Activated gamma-delta T cell (primary cell): ENCODE measurements around the gene THAP8.

Experiments
- DNase-seq: peaks from one replicate; lab custom pipeline; 2025; lab: John Stamatoyannopoulos, UW
- total RNA-seq, 2 donors: gene quantifications; one replicate each; lab custom pipeline; 2026; lab: John Stamatoyannopoulos, UW

The THAP8 gene, protein sequence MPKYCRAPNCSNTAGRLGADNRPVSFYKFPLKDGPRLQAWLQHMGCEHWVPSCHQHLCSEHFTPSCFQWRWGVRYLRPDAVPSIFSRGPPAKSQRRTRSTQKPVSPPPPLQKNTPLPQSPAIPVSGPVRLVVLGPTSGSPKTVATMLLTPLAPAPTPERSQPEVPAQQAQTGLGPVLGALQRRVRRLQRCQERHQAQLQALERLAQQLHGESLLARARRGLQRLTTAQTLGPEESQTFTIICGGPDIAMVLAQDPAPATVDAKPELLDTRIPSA
- 2.7 to 3.5 reads per million in 2 donors for total RNA-seq

DNA sequence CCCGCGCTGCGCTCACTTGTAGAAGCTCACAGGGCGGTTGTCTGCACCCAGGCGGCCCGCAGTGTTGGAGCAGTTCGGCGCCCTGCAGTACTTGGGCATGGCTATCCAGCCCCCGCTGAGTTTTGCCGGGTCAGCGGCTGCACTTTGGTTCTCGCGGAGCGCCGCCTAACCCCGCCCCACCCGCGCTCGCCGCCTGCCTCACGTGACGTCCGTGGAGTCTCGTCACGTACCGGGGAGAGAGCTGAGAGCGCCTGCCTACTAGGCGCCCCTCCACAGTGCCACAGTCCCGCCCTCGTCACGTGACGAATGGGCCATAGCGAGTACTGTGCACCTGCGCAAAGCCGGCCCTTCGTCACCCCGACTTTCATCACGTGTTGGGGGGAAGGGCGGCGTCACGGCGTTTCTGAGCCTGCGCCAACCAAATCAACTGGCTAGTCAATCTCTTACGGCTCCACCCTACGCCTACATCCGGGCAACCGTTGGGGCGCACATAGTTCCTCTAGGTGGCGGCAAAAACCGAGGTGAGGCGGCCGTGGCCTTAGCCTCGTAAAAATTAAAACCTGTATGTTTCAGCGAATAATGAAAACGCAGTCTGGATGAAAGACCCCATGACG lies at the start of gene THAP8:
TSS of gene THAP8 (minus strand) at position 167 of the 614 bp plus-strand sequence. CDS start at position 99, 68 bp downstream.
- DNase-seq = peak; percentile 97

DNA sequence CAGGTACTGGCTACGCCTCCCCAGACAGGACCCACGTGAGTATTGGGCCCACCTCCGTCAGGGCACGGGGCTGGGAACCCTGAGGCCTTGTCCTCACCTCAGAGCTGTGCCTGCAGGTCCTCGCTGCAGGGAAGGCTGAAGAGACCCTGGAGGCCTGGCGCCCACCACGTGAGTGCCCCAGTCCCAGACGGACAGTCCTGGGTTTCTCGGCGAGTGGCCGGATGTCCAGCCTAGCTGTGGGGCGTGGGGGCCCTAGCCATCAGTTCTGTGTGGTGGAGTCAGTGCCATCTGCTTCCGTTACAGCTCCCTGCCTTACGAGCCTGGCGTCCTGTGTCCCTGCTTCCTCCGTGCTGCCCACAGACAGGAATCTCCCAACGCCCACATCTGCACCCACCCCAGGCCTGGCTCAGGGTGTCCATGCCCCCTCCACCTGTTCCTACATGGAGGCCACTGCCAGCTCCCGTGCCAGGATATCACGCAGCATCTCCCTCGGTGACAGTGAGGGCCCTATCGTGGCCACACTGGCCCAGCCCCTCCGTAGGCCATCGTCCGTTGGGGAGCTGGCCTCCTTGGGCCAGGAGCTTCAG lies 49.0 kb upstream of the THAP8 start:
- DNase-seq = no peak

DNA sequence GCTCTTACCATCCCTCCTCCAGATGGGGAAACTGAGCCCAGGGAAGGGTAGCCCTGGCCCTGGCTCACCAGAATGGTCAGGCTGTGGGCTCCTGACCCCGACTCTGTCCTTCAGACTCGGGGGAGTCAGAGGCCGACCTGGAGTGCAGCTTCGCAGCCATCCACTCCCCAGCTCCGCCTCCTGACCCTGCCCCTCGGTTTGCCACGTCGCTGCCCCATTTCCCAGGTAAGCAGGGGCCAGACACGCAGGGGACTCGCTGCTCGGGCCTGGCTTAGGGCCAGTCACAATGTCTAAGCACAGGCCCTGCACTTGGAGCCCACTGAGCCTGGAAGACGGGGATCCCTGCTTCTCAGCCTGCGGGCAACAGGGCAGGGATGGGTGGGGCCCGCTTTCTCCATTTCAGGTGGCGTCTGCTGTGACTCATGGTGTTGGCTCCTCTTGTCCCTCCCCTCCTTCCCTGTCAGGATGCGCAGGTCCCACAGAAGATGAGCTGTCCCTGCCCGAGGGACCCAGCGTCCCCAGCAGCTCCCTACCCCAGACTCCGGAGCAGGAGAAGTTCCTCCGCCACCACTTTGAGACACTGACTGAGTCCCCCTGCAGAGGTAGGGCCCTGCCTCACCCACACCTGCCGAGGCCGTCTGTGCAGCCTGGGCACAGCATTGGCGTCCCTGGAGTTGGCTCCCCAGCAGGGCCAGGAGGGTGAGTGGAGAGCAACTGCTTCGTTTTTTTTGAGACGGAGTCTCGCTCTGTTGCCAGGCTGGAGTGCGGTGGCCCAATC lies 47.7 kb upstream of the THAP8 start:
- no peak for DNase-seq

DNA sequence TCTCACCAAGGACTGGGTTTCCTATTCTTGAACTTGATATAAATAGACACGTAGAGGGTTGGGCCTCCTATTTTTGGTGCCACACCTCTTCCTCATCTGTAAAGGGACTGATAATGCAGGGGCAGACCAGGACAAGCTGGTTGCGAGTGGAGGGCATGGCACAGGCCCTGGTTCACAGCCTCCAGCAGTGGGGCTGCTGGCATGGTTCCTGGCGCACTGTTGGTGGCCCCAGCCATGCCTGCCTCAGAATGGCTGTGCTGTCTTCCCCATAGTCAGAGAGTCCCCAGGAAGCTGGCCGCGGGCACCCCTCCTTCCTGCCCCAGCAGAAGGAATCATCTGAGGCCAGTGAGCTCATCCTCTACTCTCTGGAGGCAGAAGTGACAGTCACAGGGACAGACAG lies 46.4 kb upstream of the THAP8 start:
- DNase-seq = no peak

DNA sequence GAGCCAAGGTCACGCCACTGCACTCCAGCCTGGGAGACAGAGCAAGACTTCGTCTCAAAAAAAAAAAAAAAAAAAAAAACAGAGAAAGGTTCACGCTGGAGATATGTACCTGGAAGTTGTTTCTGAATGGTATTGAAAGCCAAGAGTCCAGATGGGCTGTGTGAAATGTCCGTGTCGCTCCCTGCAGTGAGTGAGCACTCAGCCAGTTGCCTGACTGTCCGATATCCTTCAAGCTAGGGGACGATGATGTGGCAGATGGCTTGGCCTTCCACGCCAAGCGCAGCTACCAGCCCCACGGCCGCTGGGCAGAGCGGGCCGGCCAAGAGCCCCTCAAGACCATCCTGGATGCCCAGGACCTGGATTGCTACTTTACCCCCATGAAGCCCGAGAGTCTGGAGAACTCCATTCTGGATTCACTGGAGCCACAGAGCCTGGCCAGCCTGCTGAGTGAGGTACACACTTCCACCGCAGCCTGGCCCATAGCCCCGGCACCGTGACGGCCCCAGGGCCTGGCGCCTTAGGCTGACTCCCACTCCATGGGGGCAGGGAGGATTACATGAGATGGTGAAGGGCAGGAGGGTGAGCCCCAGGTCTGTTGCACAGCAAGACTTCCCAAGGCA lies 45.2 kb upstream of the THAP8 start:
- DNase-seq = no peak

DNA sequence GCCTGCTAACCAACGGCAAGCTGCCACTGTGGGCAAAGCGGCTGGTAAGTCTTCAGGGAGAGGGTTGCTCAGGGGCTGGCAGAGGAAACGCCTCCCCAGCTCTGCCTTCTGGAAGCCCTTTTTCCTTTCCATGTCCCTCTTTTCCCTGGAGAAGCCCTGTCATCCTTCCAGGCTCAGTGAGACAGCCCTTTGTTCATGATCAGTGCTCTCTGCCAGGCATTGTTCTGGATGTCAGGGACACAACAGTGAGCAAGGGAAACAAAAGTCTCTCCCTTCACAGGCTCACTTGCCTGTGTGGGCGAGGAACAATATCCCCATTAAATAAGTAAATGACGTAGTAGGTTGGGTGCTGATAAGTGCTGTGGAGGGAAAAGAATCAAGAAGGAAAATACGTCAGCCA lies 43.0 kb upstream of the THAP8 start:
- DNase-seq = no peak

DNA sequence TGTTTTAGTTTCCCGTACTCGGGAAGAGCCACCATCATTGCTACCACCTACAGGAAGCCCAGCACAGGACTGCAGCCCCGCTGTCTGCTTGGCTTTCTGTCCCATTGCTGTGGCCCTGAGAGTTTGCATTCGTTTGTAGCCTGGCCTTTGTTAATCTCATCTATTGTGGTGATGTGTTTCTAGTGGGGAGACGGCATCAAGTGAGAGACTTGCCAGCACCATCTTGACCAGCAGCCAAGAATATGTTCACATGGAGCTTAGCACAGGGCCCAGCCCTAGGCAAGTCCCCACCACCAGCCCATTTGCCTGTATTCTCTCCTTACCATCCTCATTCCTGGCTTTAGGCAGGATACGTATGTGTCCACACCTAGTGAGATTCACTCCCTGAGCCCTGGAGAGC lies 39.6 kb upstream of the THAP8 start:
- DNase-seq = no peak

DNA sequence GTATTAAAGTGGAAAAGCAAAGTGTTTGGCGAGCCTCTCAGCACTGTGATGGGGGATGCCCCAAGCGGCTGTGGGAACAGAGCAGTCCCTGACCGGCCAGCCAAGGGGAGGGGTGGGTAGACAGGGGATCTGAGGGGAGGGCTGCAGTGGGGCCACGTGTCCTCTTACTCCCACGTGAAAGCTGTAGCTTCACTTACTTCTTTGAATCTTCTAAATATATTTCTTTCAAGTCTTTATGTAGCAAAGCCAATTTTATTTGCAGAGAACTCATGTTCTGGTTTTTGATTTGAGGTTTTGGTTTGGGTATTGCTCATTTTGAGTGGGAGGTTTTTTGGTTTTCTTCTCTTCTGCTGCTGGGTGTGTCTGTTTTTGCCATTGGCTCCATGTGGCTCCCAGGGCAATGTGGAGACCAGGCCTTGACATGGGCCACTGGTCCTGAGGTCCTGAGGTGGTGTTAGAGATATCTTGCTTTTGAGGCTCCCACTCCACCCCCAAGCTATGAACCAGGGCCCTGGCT lies 39.1 kb upstream of the THAP8 start:
- no peak for DNase-seq

DNA sequence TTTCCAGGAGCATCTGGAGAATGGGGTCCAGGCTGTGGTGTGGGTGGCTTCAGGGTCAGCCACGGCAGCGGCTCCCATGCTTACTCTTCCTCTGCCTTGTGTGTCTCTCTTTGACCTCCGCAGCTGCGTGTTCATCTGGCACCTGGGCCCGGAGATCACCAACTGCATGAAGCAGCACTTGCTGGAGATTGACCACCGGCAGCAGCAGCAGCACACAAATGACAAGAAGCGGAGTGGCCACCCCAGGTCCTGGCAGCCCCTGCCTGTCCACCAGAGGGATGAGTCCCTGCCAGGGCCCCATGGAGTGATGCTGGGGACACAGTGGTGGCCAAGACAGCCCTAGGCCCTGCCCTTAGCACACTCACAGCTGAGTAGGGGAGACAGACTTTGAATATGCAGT lies 38.5 kb upstream of the THAP8 start:
- no peak for DNase-seq

DNA sequence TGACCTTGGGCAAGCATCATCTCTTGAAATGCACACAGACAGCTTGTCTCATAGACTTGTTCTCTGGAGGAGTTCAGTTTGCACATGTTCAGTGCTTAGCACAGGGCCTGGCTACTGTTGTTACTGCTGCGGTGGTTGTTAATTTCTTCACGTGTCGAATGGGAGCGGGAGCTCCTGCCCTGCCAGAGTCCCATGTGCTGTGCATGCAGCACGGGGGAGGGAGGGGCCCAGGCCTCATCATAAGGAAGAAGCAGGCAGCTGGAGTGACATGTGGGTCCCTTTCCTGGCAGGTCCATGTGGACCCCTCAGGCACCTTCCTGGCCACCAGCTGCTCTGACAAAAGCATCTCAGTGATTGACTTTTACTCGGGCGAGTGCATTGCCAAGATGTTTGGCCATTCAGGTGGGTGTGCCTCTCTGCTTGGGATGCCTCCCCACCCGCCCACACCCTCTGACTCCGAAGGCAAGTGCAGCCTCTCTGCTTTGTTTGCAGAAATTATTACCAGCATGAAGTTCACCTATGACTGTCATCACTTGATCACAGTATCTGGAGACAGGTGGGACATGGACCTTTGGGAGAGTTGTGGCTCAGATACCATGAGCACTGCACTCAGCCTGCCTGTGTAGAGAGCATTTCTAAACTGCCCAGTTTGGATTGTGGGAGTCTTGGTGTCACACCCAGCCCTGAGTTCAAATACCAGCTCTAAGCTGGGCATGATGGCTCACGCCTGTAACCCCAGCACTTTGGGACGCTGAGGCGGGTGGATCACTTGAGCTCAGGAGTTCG lies 37.0 kb upstream of the THAP8 start:
- no peak for DNase-seq

DNA sequence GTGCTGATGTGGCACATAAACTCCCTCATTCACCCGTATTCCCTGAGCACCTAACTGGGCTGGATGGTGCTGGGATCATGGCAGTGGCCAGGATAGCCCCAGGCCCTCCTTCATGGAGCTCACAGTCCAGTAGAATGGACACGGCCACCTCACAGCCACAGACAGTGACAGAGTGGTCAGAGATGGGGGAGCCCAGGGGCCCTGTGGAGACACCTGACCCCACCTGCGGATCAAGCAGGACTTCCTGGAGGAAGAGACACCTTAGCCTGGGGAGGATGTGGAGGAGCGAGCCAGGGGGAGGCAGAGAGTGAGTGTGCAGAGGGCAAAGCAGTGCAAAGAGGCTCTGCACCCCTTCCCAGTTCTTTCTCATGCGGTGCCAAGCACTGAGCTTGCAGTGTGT lies 35.8 kb upstream of the THAP8 start:
- DNase-seq = no peak

DNA sequence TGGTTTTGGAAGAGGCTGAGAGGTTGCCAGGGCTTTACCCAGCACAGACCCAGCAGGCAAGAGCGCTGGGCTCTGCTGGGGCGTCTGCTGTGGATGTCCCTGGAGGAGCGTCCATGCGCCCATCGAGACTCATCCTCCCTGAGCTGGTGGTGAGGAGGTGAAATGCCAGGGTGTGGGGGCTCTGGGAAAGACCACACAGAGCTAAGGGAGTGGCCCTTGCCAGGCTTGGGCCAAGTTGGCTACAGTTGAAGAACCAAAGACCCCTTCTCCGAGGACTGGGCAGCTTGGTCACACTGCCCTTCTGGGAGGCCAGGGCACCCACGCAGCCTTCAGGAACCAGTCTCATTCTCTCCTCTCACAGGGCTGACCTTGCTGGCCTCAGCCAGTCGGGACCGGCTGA lies 32.2 kb upstream of the THAP8 start:
- DNase-seq = no peak

DNA sequence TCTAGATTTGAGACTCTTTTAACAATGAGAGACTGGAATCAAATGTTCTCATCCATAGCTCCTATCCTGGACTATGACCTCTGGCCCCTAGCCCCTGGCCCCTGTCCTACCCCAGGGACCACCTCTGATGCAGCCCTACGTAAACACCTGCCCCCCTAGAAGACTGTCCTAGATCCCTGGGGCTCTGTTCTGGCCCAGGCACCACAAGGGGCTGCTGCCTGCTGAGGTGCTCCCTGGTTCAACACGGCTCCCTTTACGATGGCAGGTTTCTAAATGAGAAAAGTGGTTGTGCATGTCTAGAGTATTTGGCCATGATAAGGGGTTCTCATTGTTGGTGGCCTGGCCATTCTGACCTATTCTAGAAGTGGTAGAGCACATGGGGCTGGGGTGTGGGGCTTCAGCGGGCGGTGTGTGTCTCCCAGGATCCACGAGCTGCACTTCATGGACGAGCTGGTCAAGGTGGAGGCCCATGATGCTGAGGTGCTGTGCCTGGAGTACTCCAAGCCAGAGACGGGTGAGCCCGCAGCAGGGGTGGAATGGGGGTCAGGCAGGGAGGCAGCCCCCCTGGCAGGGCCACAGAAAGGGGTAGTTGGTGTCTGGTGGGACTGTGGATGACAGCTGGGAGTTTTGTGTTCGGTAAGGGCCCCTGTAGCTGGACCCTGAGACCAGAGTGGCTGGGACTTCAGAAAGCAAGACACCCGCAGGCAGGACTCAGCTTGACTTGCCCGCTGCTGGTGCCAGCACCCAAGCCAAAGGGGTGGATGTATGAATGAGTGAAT lies 30.3 kb upstream of the THAP8 start:
- DNase-seq = no peak

DNA sequence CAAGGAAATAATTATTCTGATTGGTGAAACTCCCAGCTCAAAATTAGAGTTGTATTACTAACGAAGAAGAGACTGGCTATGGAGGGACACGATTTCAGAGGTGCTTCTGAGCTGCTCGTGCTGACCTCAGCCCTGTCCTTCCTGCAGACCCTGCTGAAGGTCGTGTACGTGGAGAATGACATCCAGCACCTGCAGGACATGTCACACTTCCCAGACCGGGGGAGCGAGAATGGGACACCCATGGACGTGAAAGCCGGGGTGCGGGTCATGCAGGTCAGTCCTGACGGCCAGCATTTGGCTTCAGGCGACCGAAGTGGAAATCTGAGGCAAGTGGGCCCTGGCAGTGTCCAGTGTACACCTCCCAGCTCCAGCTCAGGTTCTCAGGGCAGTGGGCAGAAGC lies 28.8 kb upstream of the THAP8 start:
- DNase-seq = no peak

DNA sequence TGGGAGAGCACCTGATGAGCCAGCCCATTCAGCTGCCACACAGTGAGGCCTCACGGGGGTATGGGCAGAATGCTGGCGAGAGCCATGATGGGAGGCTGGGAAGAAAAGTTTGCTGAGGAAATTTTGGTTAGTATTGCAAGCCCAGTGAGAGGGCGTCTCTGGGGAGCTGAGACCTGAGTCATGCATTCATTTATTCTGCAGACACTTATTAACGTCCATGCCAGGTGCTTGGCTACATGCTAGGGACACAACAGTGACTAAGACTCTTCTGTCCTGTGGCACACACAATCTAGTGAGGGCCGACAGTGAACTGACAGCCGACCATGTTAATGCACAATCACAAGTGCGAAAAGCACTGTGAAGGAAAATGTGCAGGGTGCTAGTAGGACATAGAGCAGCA lies 27.8 kb upstream of the THAP8 start:
- DNase-seq = no peak

DNA sequence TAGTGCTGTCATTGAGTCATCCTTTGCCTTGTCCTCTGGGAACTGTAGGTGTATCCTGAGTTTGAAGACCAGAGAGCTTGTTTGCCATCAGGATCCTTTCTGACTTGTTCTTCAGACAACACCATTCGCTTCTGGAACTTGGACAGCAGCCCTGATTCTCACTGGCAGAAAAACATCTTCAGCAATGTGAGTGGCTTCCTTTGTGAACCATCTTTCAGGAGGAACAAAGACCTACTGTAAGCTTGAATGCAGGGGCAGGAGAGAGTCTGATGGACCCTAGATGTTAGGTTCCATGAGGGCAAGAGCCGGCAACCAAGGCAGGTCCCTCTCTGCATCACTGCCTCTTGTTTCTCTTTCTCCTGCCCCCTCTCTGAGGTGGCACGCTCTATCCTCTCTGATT lies 27.3 kb upstream of the THAP8 start:
- DNase-seq = no peak

DNA sequence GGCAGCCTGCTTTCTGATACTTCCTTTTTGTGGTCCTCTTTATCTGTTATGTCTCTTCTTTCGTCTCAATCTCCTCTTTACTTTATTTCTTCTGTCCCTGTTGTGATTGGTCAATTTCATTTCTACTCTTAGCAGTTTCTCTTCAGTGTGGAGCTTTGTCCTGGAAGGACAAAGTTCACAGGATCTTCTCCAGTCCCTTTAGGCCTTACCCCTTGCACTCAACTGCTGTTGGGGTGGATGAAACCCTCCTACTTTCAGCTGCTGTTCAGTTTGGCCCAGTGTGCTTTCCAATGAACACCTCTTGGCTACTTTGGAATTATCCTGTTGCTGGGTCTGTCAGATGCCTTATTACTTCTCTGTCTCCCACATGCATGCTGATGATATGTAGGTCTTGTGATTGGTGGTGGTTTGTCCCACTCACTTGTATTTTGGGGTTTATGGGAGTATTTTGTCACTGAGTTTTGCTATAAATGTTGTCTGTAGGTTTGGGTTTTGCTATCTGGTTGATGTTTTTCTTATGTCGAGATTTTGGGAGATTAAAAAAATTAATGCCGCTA lies 25.4 kb upstream of the THAP8 start:
- DNase-seq = no peak

DNA sequence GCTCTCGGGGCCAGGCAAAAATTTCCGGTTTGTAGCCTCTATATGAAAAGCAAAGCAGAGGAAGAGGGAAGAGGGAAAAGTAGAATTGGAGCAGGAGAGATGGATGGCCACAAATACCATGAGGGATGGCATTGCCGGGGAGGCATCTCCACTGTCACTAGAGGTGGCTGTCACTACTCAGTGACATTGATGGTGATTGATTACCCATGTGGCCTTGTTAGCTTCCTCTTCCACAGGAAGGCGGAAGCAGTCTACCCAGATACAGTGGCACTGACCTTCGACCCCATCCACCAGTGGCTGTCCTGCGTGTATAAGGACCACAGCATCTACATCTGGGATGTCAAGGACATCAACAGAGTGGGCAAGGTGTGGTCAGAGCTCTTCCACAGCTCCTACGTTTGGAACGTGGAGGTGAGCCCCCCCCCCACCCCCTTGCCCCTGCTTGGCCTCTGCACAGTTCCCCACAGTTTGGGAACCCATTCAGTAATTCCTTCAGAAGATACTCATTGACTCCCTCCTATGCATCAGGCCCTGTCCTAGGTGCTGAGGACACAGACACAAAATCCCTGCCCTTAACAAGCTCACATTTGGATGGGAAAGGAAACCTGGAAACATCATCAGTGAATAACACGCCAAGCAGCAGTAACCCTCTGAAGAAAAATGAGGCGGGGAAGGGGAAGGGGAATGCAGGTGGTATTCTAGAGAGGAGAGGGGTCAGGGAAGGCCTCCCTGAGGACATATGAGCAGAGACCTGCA lies 19.2 kb upstream of the THAP8 start:
- DNase-seq = no peak

DNA sequence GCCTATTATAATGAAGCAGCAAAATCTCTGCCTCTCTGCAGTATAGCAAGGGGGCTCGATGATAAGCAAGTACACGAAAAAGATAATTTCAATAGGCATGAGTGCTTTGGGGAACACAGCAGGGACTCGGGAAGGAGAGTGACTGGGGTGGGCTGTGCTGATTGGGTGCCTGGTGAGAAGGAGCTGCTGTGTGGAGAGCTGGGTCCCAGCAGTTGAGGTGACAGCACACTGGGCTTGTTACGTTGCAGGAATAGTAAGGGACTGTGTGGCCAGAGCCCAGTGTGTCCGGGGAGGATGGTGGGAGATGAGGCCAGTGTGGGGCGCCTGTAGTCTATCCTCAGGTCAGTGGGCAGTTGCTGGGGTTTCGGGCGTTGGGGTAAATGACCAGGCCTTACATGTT lies 18.0 kb upstream of the THAP8 start:
- DNase-seq = no peak
